ENCODE measurements around the gene SDK1. TPM values are rescaled to one million over a fixed set of nuclear protein-coding genes. Genes with fewer than 3 reads are reported as not detected.

Gene SDK1
- total and polyA plus RNA-seq, 2 of the 8 experiments (the other 6 are each of a cell fraction or from before 2014, with no cell fraction given) = 3.3 to 7.2 TPM

GRCh38 chr7:4040109-4040928 is 739.3 kb downstream of the SDK1 start:
- Histone ChIP-seq H2BK12ac (ENCODE audit: low read depth, low read length) (0 out of 2 replicates have a peak overlapping the region, but pooled peaks have one; percentile 18), H3K23ac (ENCODE audit: insufficient read length) (no peak overlapping the region), H3K79me1 (ENCODE audit: low read depth, low read length) (no peaks in the 10 kb centered on the region), H3K23me2 (ENCODE audit: low read depth, low read length) (no peaks in the 10 kb centered on the region), H2AK5ac (ENCODE audit: low read depth, low read length) (no peak overlapping the region; the same call in 1 of the 2 replicates), H3K27me3 (replicated peaks in 1 of 4; ENCODE audit: control insufficient read depth in 3 of 4, extremely low read depth in 1 of 4, insufficient read depth in 3 of 4, low read length in 3 of 4) (no peaks in the 10 kb centered on the region), H2BK120ac (replicated peaks; ENCODE audit: low read depth, low read length) (peak overlapping the region; percentile 95), H3K79me2 (ENCODE audit: control insufficient read depth in 1 of 2, insufficient read depth in 2 of 2, low read length in 2 of 2) (no peaks in the 10 kb centered on the region), H2BK20ac (ENCODE audit: low read length) (0 out of 2 replicates have a peak overlapping the region, but pooled peaks have one; percentile 16), H3K27ac (ENCODE audit: low read depth, low read length) (peak overlapping the region; percentile 87), H3K4me2 (ENCODE audit: insufficient read depth in 1 of 2, low read depth in 2 of 2, low read length in 2 of 2) (peak overlapping the region; percentile 54 to 75), H2AFZ (ENCODE audit: low read length) (no peak overlapping the region), H3K14ac (ENCODE audit: insufficient read length) (peak overlapping the region; percentile 56), H4K91ac (replicated peaks; ENCODE audit: insufficient read length, low read length) (peak overlapping the region; percentile 84), H3K36me3 (ENCODE audit: control insufficient read depth in 2 of 4, insufficient read depth in 4 of 4, low read length in 3 of 4) (no peaks in the 10 kb centered on the region), H3K9ac (replicated peaks in 1 of 4; ENCODE audit: extremely low read depth in 1 of 4, low read depth in 3 of 4, low read length in 3 of 4) (peak overlapping the region in 3 of 4 experiments; percentile 36 to 66 (median 55); a peak in 6 of 7 replicates), H3K18ac (ENCODE audit: extremely low read depth, low read length) (peak overlapping the region; percentile 73), H3K9me3 (ENCODE audit: insufficient read depth in 2 of 2, low read depth in 1 of 2, low read length in 1 of 2) (no peaks in the 10 kb centered on the region), H3K4me3 (ENCODE audit: extremely low read depth in 1 of 4, insufficient read depth in 2 of 4, low read depth in 3 of 4, low read length in 4 of 4) (peak overlapping the region; percentile 11 to 47 (median 16); a peak in 4 of 8 replicates), H2BK5ac (ENCODE audit: low read depth, low read length) (peak overlapping the region; percentile 66; the same call in 1 of the 2 replicates), H3K4ac (replicated peaks; ENCODE audit: insufficient read length, low read depth, low read length) (peak overlapping the region; percentile 93), H4K20me1 (replicated peaks in 1 of 2; ENCODE audit: control insufficient read depth in 1 of 2, insufficient read depth in 2 of 2, low read length in 2 of 2) (no peaks in the 10 kb centered on the region), H4K8ac (ENCODE audit: extremely low read depth, insufficient read depth, low read length) (peak overlapping the region; percentile 90), H4K5ac (ENCODE audit: insufficient read length, low read depth, low read length) (peak overlapping the region; percentile 90), H3K4me1 (replicated peaks in 1 of 4; ENCODE audit: control insufficient read depth in 3 of 4, insufficient read depth in 4 of 4, low read length in 3 of 4) (peaks cover 8 to 28% (median 24%) of the 10 kb centered on the region in 4 experiments), H3K56ac (replicated peaks; ENCODE audit: insufficient read length, low read depth, low read length) (peak overlapping the region; percentile 43), H2BK15ac (ENCODE audit: low read length) (no peak overlapping the region)
- FAIRE-seq = peak; percentile 93
- ChIA-PET POLR2A (ENCODE audit: partially characterized antibody) (interaction anchor here (0.7 to 2.4 kb wide), 10 partner anchors 9 to 623 kb away, joined by 3 to 18 read pairs (median 4); no protein-coding TSS in a partner anchor), CTCF (ENCODE audit: partially characterized antibody) (interaction anchor here (0.6 to 1.3 kb wide), 4 partner anchors 31 to 84 kb away, joined by 3 to 4 read pairs (median 3); no protein-coding TSS in a partner anchor)
- peak; percentile 39 to 70 for DNase-seq (ENCODE audit: low read depth in 1 of 2, low spot score in 2 of 2)
- WGBS, 2 experiments (ENCODE audit: extremely low coverage in 1 of 2, insufficient coverage in 1 of 2, insufficient read length in 1 of 2, insufficient replicate concordance in 2 of 2, low coverage in 1 of 2, low lambda C conversion rate in 2 of 2, missing lambda C conversion rate in 1 of 2) = 25% methylated on average over 20 of the region's 20 CpGs; no CpG with 5 or more reads in 1 of the 2 experiments
- TF ChIP-seq EGR1 (IDR thresholded peaks at IDR 0.05; ENCODE audit: borderline replicate concordance, low read depth, low read length) (peak; percentile 18; the same call in 1 of the 2 replicates), TAF1 (IDR thresholded peaks at IDR 0.05; ENCODE audit: low read depth, low read length) (no peak), TBP (IDR thresholded peaks at IDR 0.05; ENCODE audit: low read depth, low read length) (peak; percentile 88), POLR2AphosphoS5 (IDR thresholded peaks at IDR 0.05; ENCODE audit: low read depth, low read length) (no peak; the same call in 1 of the 2 replicates), ASH2L (IDR thresholded peaks at IDR 0.05; ENCODE audit: low read length) (peak; percentile 62), SUZ12 (IDR thresholded peaks at IDR 0.05; ENCODE audit: low read length) (no peak), SP1 (IDR thresholded peaks at IDR 0.05; ENCODE audit: low read depth, low read length) (peak; percentile 82), POU5F1 (IDR thresholded peaks at IDR 0.05; ENCODE audit: low read depth, low read length) (peak; percentile 31; the same call in 1 of the 2 replicates), MAX (IDR thresholded peaks at IDR 0.05) (peak; percentile 83), SRF (IDR thresholded peaks at IDR 0.05; ENCODE audit: low read depth, low read length) (no peak), RXRA (IDR thresholded peaks at IDR 0.05; ENCODE audit: insufficient read depth, low read depth, low read length) (no peak)
